Measurements from ENCODE around the gene TPRG1L.

Gene TPRG1L

GRCh38 chr1:3660704-3661103, 35.9 kb downstream of the TPRG1L start:
- in situ Hi-C loops (cut with MboI; ENCODE audit: low sequenced_read_pairs), result no loop called here

- in situ Hi-C loops (cut with MboI; ENCODE audit: low sequenced_read_pairs), result no loop called here
Measured at GRCh38 chr1:3661631-3662030, 36.8 kb downstream of the TPRG1L start.

GRCh38 chr1:3662080-3662671, 37.4 kb downstream of the TPRG1L start:
- in situ Hi-C loops (cut with MboI; ENCODE audit: low sequenced_read_pairs), result no loop called here

GRCh38 chr1:3663999-3664699, 39.3 kb downstream of the TPRG1L start:
- in situ Hi-C loops (cut with MboI; ENCODE audit: low sequenced_read_pairs), result no loop called here

- in situ Hi-C loops (cut with MboI; ENCODE audit: low sequenced_read_pairs), result no loop called here
Measured at GRCh38 chr1:3664700-3665375, 40.0 kb downstream of the TPRG1L start.

- in situ Hi-C loops (cut with MboI; ENCODE audit: low sequenced_read_pairs), result no loop called here
Measured at GRCh38 chr1:3668148-3668547, 43.3 kb downstream of the TPRG1L start.

- in situ Hi-C loops (cut with MboI; ENCODE audit: low sequenced_read_pairs), result no loop called here
Measured at GRCh38 chr1:3668585-3669300, 43.9 kb downstream of the TPRG1L start.

- in situ Hi-C loops (cut with MboI; ENCODE audit: low sequenced_read_pairs), result no loop called here
Measured at GRCh38 chr1:3669421-3669821, 44.6 kb downstream of the TPRG1L start.

- in situ Hi-C loops (cut with MboI; ENCODE audit: low sequenced_read_pairs), result no loop called here
Measured at GRCh38 chr1:3669971-3670431, 45.2 kb downstream of the TPRG1L start.

GRCh38 chr1:3670823-3671265, 46.0 kb downstream of the TPRG1L start:
- in situ Hi-C loops (cut with MboI; ENCODE audit: low sequenced_read_pairs), result no loop called here

- in situ Hi-C loops (cut with MboI; ENCODE audit: low sequenced_read_pairs), result no loop called here
Measured at GRCh38 chr1:3671371-3672180, 46.8 kb downstream of the TPRG1L start.

- in situ Hi-C loops (cut with MboI; ENCODE audit: low sequenced_read_pairs), result no loop called here
Measured at GRCh38 chr1:3672231-3672970, 47.6 kb downstream of the TPRG1L start.

GRCh38 chr1:3672971-3673361, 48.2 kb downstream of the TPRG1L start:
- in situ Hi-C loops (cut with MboI; ENCODE audit: low sequenced_read_pairs), result no loop called here

- in situ Hi-C loops (cut with MboI; ENCODE audit: low sequenced_read_pairs), result no loop called here
Measured at GRCh38 chr1:3673381-3674099, 48.7 kb downstream of the TPRG1L start.

GRCh38 chr1:3674100-3675094, 49.6 kb downstream of the TPRG1L start:
- in situ Hi-C loops (cut with MboI; ENCODE audit: low sequenced_read_pairs), result no loop called here

- in situ Hi-C loops (cut with MboI; ENCODE audit: low sequenced_read_pairs), result no loop called here
Measured at GRCh38 chr1:3675436-3675835, 50.6 kb downstream of the TPRG1L start.

GRCh38 chr1:3676581-3677470, 52.0 kb downstream of the TPRG1L start:
- in situ Hi-C loops (cut with MboI; ENCODE audit: low sequenced_read_pairs), result no loop called here
